GM18498 (cell line): Measurements from ENCODE around the gene MAG.

Experiments used
- ATAC-seq: cut with Tn5 transposase; IDR thresholded peaks from one replicate; pipeline ENCODE4 v1.9.1; 2021; ENCODE audit warnings: mild to moderate bottlenecking, moderate library complexity; ENCODE audit not compliant: unreplicated experiment

MAG gene, protein sequence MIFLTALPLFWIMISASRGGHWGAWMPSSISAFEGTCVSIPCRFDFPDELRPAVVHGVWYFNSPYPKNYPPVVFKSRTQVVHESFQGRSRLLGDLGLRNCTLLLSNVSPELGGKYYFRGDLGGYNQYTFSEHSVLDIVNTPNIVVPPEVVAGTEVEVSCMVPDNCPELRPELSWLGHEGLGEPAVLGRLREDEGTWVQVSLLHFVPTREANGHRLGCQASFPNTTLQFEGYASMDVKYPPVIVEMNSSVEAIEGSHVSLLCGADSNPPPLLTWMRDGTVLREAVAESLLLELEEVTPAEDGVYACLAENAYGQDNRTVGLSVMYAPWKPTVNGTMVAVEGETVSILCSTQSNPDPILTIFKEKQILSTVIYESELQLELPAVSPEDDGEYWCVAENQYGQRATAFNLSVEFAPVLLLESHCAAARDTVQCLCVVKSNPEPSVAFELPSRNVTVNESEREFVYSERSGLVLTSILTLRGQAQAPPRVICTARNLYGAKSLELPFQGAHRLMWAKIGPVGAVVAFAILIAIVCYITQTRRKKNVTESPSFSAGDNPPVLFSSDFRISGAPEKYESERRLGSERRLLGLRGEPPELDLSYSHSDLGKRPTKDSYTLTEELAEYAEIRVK

DNA sequence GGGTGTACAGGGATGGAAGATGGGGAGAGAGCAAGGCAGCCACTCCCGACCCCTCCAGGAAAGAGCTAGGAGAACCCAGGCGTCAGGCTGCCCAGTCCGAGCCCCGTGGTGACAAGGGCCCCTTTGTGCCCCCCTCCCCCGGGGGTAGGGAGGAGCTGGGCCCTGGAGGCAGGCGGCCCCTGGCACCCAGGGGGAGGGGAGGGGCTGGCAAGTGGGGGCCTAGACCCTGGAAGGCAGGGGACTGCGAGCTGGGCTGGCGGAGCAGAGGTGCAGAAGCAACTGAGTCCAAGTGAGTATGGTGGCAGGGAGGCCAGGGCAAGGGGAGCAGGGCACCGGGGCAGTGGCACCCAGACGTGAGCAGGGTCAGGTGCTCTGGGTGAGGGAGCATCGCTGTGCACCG lies at the start of gene MAG:
TSS of gene MAG (plus strand) at position 246 of the 400 bp plus-strand sequence. CDS start 3,248 bp downstream, outside the sequence.
- ATAC-seq: no peak

DNA sequence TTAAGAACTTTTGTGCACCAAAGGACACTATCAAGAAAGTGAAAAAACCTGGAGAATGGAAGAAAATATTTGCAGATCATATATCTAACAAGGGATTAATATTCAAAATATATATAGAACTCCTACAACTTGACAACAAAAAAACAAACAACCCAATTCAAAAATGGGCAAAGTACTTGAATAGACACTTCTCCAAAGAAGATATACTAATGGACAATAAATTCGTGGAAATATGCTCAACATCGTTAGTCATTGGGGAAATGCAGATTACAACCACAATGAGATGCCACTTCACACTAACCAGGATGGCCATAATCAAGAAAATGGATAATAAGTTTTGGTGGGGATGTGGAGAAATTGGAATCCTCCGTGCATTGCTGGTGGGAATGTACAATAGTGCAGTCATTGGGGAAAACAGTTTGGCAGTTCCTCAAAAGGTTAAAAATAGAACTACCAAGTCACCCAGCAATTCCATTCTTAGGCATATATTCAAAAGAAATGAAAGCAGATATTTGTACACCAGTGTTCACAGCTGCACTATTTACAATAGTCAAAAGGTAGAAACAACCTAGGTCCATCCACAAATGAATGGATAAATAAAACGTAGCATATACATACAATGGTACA lies 45.4 kb upstream of the MAG start:
- ATAC-seq: no peak

DNA sequence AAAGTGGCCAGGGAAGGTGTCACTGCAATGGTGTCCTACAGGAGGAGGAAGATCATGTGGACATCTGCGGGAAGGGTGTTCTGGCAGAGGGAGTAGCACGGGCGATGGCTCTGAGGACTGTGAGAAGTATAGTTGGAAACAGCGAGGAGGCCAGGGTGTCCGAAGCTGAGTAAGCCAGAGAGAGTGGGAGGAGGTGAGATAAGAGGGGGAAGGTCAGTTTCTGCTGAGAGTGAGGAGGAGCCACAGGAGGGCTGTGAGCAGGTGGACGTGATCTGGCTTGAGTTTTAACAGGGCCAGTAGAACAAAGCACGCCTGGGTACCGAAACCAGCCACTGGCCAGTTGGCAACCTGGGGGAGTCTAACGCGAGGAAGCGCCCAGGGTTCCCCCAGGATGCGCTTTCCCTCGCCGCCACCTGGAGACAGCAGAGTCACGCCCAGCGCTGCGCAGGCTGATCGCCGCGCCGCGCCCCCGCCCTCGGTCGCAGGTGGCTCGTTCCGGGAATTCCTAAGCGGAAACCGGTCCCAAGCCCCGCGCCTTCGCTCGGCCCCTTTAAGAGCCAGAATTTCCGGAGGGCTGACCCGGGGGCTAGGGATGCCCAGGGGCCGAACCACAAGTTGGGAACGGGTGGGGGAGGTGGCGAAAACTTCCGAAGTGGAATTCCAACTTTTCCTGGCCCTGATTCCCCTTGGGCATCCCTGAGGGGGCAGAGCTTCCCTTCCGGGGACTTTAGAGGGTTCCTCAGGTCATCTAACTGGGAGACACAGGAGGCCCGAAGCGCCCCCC lies 44.2 kb upstream of the MAG start:
- ATAC-seq: peak; percentile 42

DNA sequence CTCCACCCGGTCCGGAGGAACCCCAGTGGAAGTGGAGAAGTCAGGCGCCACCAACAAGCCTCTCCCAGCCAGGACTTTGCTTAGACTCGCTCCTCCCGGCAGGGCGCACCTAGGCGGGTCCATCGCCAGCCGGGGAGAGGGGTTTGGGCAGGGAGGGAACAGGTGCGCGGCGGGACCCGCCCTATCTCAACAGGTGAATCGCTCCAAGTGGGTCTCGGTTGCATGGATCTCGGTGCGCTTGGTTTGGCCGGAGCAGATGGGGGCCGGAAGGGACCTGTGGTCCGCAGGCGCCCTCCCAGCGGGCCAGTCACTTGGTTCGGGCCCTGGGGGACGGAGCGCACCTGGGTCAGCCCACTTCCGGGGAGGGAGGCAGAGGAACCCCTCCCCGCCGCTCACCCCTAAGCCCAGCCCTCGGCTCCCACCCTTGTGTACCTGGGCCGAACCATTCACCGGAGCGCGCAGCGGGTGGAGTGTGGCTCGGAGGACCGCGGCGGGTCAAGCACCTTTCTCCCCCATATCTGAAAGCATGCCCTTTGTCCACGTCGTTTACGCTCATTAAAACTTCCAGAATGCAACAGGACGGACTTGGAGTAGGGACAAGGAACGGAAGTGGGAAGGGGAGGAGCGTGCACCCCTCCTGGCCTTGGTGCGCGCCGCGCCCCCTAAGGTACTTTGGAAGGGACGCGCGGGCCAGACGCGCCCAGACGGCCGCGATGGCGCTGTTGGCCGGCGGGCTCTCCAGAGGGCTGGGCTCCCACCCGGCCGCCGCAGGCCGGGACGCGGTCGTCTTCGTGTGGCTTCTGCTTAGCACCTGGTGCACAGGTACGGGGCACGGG lies 43.4 kb upstream of the MAG start, which contains the start of gene LSR:
TSS of gene LSR (plus strand) at position 693 of the 836 bp plus-strand sequence. CDS start at position 714, 21 bp downstream.
- ATAC-seq: peak; percentile 81

DNA sequence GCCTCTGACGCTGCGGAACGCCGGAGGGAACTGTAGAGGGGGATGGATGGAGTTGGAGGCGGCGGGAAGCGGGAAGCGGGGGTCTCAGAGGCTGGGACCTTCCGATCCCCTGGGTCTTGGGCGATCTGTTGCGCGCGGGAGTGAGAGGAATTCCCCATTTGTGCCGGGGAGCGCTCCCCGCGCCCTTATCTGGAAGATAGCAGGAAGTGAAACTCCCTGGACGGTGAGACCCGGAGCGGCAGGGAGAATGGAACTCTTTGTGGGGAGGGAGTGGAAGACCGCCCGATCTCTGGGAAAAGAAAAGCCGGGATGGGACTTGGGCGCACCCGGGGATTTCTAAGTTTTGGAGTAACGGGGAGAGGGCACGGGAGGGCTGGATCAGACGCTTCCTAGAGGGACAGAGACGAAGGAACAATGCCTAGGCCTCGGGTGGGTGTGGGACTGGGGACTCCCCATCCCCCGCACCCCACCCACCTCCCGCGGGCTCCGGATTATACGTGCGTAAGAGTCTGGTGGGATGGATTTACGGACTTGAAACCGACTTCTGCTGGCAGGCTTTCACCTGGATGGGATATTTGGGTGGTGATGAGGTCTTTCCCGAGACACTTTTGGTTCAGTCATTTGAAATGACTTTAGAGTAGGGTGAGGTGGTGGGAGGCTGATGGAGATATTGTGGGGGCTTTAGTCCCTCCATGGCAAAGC lies 42.7 kb upstream of the MAG start:
- no peak for ATAC-seq

DNA sequence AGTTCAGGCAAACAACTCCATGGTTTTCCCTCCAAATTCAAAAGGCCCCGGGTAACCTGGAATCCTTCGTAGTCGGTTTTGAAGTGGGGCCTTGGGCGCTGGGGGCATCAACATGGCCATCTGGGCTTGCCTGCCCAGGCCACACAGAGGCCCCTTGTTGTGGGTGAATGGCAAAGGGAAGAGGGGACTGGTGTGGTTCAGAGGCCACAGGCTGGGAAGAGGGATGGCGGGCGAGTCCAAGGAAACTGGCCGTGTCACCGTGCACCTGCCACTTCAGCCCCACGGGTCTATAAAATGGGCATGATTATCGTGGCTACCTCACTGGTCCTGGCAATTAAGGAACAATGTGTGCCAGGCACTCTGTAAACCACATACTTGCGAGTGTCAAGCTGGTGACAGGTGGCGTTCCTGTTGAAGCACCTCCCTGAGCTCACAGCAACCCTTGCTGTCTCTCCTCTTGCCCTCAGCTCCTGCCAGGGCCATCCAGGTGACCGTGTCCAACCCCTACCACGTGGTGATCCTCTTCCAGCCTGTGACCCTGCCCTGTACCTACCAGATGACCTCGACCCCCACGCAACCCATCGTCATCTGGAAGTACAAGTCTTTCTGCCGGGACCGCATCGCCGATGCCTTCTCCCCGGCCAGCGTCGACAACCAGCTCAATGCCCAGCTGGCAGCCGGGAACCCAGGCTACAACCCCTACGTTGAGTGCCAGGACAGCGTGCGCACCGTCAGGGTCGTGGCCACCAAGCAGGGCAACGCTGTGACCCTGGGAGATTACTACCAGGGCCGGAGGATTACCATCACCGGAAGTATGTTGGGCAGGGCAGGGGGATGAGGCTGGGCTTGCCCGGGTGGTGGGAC lies 41.9 kb upstream of the MAG start:
- no peak for ATAC-seq

DNA sequence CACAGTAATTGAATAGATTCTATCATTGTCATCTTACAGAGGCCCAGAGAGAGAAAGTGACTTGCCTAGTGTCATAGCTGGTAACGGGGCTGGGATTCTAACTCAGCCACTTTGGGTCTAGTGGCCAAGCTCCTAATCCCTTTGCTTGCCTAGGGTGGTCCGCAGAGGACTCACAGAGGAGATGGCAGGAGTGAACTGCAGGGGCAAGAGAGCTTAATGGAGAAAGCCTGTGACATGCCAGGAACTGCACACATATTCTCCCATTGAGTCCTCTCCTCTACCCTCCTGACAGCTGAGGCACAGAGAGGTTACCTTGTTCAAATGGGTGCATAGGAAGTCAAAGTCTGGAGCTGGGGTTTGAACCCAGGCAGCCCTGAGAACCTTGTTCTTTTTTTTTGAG lies 40.5 kb upstream of the MAG start:
- ATAC-seq: no peak

DNA sequence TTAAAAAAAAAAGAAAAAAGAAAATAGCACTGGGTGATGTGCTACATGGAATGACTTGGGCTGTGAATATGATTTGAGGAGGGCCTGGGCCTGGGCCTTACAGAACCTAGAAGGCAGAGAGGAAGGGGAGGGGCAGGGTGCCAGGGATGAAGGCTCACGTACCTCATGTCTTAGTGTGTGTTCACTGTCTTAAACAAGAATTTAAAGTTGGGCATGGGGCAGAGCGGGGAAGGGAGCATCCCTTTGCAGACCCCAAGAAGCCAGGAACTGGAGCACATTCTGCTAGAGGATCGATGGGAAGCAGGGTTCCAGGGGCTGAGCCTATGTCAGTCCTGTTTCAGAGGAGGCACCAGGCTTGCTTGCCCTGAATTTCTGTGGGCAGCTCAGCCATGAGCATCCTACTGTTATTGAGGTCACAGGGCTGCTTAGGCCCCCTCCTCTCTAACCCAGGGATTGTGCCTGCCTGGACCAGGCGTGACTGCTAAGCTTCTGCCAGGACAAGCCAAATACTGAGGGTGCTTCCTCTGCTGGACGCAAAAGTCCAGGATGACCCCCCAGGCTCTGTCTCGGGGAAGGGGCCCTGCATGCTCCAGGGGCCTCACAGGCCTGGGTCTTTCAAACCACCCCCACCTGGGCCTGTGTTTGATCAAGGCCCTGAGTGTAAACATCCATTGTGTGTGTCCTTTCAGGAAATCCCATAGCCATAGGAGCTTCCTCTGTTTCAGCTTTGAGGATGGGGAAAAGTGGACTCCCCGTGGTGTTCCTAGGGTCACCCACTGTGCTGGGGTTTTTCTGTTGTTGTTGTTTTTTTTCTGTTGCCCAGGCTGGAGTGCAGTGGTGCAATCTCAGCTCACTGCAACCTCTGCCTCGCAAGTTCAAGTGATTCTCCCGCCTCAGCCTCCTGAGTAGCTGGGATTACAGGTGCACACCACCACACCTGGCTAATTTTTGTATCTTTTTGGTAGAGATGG lies 38.4 kb upstream of the MAG start:
- ATAC-seq: no peak

DNA sequence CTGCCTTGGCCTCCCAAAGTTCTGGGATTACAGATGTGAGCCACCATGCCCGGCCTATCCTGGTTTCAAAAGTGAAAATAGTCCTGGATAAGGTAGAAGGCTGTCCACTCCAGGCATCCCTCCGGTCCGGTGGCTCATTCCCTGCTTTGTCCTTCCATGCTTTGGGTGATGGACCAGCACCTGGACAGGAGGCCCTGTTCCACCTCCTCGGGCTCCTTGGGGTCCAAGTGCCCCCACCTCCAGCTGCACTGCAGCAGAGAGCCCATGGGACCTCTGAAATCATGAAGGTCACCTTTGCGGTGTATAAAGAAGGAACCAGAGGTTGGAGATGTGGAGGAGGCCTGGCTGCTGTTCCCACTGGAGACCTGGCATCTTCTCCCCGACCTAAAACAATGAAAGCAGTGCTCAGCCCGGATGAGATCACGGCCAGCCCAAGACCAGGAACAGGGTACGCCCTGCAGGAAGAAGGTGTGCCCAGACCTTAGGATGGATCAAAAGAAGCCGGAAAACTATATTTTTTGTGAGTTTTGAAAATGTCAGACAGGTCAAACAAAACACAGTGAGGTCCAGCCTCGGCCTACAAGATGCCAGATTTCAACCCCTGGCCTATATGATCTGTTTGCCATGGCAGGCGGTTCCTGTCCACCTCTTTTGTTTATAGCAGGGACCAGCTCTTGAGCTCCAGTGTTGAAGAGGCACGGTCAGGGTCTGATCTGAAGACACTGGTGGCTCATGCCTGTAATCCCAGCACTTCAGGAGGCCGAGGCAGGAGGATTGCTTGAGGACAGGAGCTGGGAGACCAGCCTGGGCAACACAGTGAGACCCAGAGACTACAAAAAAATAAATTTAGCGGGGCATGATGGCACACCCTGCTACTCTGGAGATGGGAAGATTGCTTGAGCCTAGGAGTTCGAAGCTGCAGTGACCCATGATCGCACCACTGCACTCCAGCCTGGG lies 37.3 kb upstream of the MAG start:
- ATAC-seq: no peak

DNA sequence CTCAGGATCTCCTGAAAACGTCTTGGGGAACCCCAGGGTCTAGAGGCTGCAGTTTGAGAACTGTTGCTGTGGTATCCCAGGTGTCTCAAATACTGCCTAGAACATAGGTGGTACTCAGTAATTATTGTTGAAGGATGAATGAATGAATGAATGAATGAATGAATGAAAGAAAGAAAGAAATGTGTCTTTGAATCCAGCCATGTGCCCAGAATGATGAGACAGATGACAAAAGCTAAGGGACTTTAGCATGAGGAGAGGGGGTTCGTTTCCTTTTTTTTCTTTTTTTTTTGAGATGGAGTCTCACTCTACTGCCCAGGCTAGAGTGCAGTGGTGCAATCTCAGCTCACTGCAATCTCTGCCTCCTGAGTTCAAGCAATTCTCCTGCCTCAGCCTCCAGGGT lies 35.4 kb upstream of the MAG start:
- ATAC-seq: no peak

DNA sequence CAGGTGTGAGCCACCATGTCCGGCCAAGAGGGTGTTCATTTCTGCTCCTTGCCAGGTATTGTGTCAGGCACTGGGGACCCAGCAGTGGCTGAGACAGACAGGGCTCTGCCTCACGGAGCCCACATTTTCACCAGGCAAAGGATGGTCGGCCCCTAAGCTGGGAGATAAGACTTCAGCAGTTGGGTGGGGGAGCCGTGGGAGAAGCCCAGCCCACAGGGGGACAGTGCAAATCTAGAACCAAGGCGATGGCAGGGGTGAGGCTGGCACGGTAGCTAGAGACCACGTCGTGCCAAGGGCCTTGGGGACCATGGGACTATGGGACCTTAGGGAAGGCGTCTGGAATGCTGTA lies 34.9 kb upstream of the MAG start:
- ATAC-seq: no peak

DNA sequence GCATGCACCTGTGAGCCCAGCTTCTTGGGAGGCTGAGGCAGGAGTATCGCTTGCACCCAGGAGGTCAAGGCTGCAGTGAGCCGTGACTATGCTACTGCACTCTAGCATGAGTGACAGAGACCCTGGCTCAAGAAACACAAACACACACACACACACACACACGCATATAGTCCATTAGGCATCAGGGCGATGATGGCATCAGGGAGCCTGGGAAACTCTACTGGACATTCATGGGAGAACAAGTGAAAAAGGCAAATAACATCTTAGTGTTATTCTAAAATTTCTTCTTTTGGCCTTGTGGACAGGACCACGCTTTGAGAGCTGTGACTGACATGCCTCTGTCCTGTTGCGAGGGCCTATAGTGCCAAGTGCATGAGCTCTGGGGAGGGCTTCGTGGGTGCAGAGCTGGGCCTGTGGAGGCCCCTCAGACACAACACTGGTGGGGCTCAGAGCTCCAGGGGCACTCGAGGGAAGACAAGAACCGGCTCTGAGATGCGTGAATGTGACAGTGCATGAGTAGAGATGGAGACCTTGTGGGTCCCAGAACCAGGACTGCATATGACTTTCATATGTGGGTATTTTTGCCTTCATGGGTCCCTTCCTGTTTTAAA lies 31.2 kb upstream of the MAG start:
- ATAC-seq: no peak

DNA sequence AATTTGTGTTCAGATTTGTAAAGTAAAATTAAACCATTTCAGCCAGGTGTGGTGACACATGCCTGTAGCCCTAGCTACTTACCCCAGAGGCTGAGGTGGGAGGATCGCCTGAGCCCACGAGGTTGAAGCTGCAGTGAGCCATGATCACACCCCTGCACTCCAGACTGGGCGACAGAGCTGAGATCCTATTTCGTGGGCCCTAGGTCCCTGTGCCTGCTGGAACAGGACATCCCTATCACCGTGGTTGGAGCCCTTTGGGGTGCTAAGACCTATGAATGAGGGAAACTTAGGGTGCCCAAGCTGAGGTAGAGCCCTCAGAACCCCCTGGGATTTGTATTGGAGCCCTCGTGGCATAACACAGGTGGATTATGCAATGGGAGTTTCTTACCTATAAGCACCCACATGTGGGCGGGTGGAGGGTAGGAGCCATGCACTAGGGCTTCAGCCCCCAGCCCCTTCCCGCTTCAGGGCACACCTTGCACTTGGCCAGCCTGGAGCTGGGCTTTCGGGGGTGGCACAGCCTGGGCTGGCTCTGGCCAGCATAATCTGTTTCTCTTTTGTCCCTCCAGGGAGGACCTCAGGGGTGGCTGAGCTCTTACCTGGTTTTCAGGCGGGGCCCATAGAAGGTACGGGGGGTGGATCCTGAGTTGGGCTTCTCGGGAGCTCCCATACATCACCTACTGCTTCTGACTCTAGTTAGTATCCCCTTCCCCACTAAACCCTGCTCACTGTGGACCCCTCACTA lies 30.4 kb upstream of the MAG start:
- no peak for ATAC-seq

DNA sequence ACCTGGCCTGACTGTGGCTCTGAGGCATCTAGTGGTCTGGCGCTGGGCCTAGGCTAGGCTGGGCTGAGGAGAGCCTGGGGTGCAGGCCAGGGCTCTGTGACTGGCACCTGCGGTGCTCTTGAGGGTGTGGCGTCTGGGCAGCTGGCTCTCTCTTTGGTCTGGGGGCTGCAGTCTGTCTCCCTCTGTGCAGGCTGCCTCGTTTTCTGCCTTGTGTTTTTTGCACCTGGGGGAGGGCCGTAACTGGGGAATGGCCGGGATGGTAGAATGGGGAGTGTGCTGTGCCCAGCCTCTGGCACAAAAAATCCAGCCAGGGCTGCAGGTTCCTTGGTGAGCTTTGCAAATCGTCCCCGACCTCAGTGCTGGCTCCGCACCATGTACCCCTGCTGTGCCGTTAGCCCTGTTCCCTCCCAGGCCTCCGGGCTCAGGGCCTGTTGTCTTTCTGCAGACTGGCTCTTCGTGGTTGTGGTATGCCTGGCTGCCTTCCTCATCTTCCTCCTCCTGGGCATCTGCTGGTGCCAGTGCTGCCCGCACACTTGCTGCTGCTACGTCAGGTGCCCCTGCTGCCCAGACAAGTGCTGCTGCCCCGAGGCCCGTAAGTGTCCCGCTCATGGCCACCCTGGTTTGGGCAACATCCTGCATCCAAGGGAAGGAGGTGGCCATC lies 29.7 kb upstream of the MAG start:
- no peak for ATAC-seq
